IMR-90 (cell line): ENCODE measurements around the gene UBE2B. TPM values are rescaled to one million over a fixed set of nuclear protein-coding genes. Genes with fewer than 3 reads are reported as not detected.
A peak's percentile ranks its signal among the peaks of the same experiment; 100 is the strongest.

ENCODE experiments used
- ATAC-seq: fragments of 200-7000 bp; cut with Tn5 transposase; 2 replicates; pipeline ENCODE4 v1.9.1; 2020; ENCODE audit warnings: low read depth, mild to moderate bottlenecking, moderate library complexity
- BruUV-seq: library from RNA; stranded (reverse); fragments of 400-500 nt; replicated peaks from 2 replicates; lab custom pipeline; 2021; lab: Mats Ljungman, UMichigan
- CTCF ChIA-PET: fragments of 300-600 bp; formaldehyde crosslinking; extraction: SDS; loops from one replicate; lab custom pipeline; 2021; ENCODE audit warnings: antibody characterized with exemption; lab: Yijun Ruan, JAX
- POLR2A ChIA-PET: fragments of 300-600 bp; sonication (Branson Sonifier 250); formaldehyde crosslinking; loops from one replicate; lab custom pipeline; 2022; ENCODE audit warnings: antibody characterized with exemption; ENCODE audit not compliant: unreplicated experiment; lab: Charles Lee
- DNase-seq: peaks from one replicate; pipeline ENCODE4 v3.0.0; 2013
- H2AFZ ChIP-seq: replicated peaks from 2 replicates; pipeline ENCODE3; 2013; ENCODE audit warnings: low read length, mild to moderate bottlenecking; ENCODE audit not compliant: poor library complexity
- H2AK5ac ChIP-seq: 2 replicates; pipeline ENCODE4 v1.6.1; 2013; ENCODE audit warnings: low read depth, low read length, inconsistent platforms
- H2AK9ac ChIP-seq: replicated peaks from 2 replicates; pipeline ENCODE3; 2013; ENCODE audit warnings: mild to moderate bottlenecking, low read depth, low read length, moderate library complexity; ENCODE audit not compliant: poor library complexity
- H2BK120ac ChIP-seq: 2 replicates; pipeline ENCODE4 v1.6.1; 2013; ENCODE audit warnings: low read depth, low read length, inconsistent platforms
- H2BK15ac ChIP-seq: 3 replicates; pipeline ENCODE4 v1.6.1; 2013; ENCODE audit warnings: low read depth, low read length, inconsistent platforms
- H2BK20ac ChIP-seq: 2 replicates; pipeline ENCODE4 v1.6.1; 2013; ENCODE audit warnings: low read depth, mild to moderate bottlenecking, inconsistent platforms, low read length, moderate library complexity
- H2BK5ac ChIP-seq: 2 replicates; pipeline ENCODE4 v1.6.1; 2013; ENCODE audit warnings: mild to moderate bottlenecking, low read depth, low read length, inconsistent platforms; ENCODE audit not compliant: poor library complexity, severe bottlenecking
- H3K14ac ChIP-seq: replicated peaks from 2 replicates; pipeline ENCODE4 v1.6.1; 2013; ENCODE audit warnings: low read depth, low read length, inconsistent platforms
- H3K18ac ChIP-seq: 2 replicates; pipeline ENCODE4 v1.6.1; 2013; ENCODE audit warnings: low read depth, low read length, control low read depth
- H3K23ac ChIP-seq: 2 replicates; pipeline ENCODE4 v1.6.1; 2013; ENCODE audit warnings: low read depth, low read length, inconsistent platforms
- H3K27ac ChIP-seq: 2 replicates; pipeline ENCODE4 v1.5.1; 2013; ENCODE audit warnings: mild to moderate bottlenecking, control low read depth, low read length; ENCODE audit not compliant: insufficient read depth
- H3K27me3 ChIP-seq: 2 replicates; pipeline ENCODE4 v1.6.1; 2013; ENCODE audit warnings: low read length; ENCODE audit not compliant: control insufficient read depth, insufficient read depth
- H3K36me3 ChIP-seq: 2 replicates; pipeline ENCODE4 v1.6.1; 2013; ENCODE audit warnings: low read length, mixed read lengths; ENCODE audit not compliant: control insufficient read depth, insufficient read depth
- H3K4ac ChIP-seq: 2 replicates; pipeline ENCODE4 v1.6.1; 2013; ENCODE audit warnings: low read depth, low read length, inconsistent platforms
- H3K4me1 ChIP-seq: 2 replicates; pipeline ENCODE4 v1.6.1; 2013; ENCODE audit warnings: low read length, mixed read lengths; ENCODE audit not compliant: control insufficient read depth, insufficient read depth
- H3K4me2 ChIP-seq: 2 replicates; pipeline ENCODE4 v1.6.1; 2013; ENCODE audit warnings: low read depth, mild to moderate bottlenecking, control low read depth, low read length, moderate library complexity
- H3K4me3 ChIP-seq: 2 replicates; pipeline ENCODE4 v1.5.1; 2013; ENCODE audit warnings: low read depth, mild to moderate bottlenecking, control low read depth, low read length, moderate library complexity; ENCODE audit not compliant: insufficient read depth
- H3K56ac ChIP-seq: 2 replicates; pipeline ENCODE4 v1.6.1; 2013; ENCODE audit warnings: low read length, inconsistent platforms; ENCODE audit not compliant: insufficient read depth; ENCODE audit errors: extremely low read depth
- H3K79me1 ChIP-seq, 2 experiments: 2 replicates each; pipeline ENCODE4 v1.6.1; 2013; ENCODE audit warnings: low read length in 2 of 2, inconsistent platforms in 1 of 2, low read depth in 1 of 2
- H3K9ac ChIP-seq: 2 replicates; pipeline ENCODE4 v1.6.1; 2013; ENCODE audit warnings: low read depth, low read length, control low read depth
- H3K9me1 ChIP-seq: 2 replicates; pipeline ENCODE4 v1.6.1; 2013; ENCODE audit warnings: low read length, inconsistent platforms; ENCODE audit not compliant: insufficient read depth
- H3K9me3 ChIP-seq: 2 replicates; pipeline ENCODE4 v1.6.1; 2013; ENCODE audit warnings: low read length; ENCODE audit not compliant: control insufficient read depth, insufficient read depth
- H4K20me1 ChIP-seq: 2 replicates; pipeline ENCODE4 v1.6.1; 2013; ENCODE audit warnings: low read length, inconsistent platforms; ENCODE audit not compliant: insufficient read depth
- H4K5ac ChIP-seq: 2 replicates; pipeline ENCODE4 v1.6.1; 2013; ENCODE audit warnings: mild to moderate bottlenecking, low read depth, low read length, control low read depth
- H4K8ac ChIP-seq, 2 experiments: 2 replicates each; pipeline ENCODE4 v1.6.1; 2013; ENCODE audit warnings: low read depth in 2 of 2, low read length in 2 of 2, control low read depth in 1 of 2, inconsistent platforms in 1 of 2
- H4K91ac ChIP-seq: 2 replicates; pipeline ENCODE4 v1.6.1; 2013; ENCODE audit warnings: low read depth, low read length, inconsistent platforms; ENCODE audit not compliant: insufficient read depth
- CHD1 ChIP-seq: IDR thresholded peaks from 2 replicates; pipeline ENCODE4 v1.6.1; 2012; ENCODE audit warnings: low read depth, low read length, improper control_type of control experiment
- CTCF ChIP-seq: conservative IDR thresholded peaks from 2 replicates; pipeline ENCODE4 v1.5.1; 2012; ENCODE audit warnings: mild to moderate bottlenecking, low read depth, low read length, improper control_type of control experiment
- FOS ChIP-seq: fragments of 150-350 bp; IDR thresholded peaks from 2 replicates; pipeline ENCODE4 v1.6.1; 2016; ENCODE audit warnings: low read depth, low read length
- MAZ ChIP-seq: IDR thresholded peaks from 2 replicates; pipeline ENCODE4 v1.6.1; 2012; ENCODE audit warnings: low read depth, mild to moderate bottlenecking, low read length, improper control_type of control experiment, moderate library complexity, borderline replicate concordance
- NFE2L2 ChIP-seq: fragments of 150-350 bp; IDR thresholded peaks from 2 replicates; pipeline ENCODE4 v1.6.1; 2016; ENCODE audit warnings: low read depth, mild to moderate bottlenecking, low read length
- WGBS, 2 experiments: methylation state at CpG; one replicate each; pipeline versions ENCODE4 v1.1.5 to v1.1.7; 2013; ENCODE audit warnings: missing lambda C conversion rate in 2 of 2; ENCODE audit not compliant: insufficient read length in 1 of 2; ENCODE audit errors: extremely low coverage in 2 of 2; 5-methylcytosine and 5-hydroxymethylcytosine counted together
- dilution Hi-C: fragments of 300-500 bp; cut with HindIII; formaldehyde crosslinking; loops from one replicate; pipeline ENCODE4 v1.14.3; 2018; ENCODE audit warnings: low sequenced_read_pairs; ENCODE audit not compliant: unreplicated experiment
- in situ Hi-C: fragments of 300-500 bp; cut with MboI; formaldehyde crosslinking; loops from 3 replicates; pipeline ENCODE4 v1.14.3; 2019; ENCODE audit warnings: low sequenced_read_pairs, inconsistent platforms, mixed read lengths
- intact Hi-C: fragments of 100-400 bp; cut with micrococcal nuclease; formaldehyde crosslinking; loops from 2 replicates; pipeline ENCODE4 v1.10.0; 2022
- polyA plus RNA-seq, 3 experiments: library from polyadenylated mRNA; depleted of rRNA; stranded (reverse); fragments of >200 nt; gene quantifications; 2 replicates each; pipeline ENCODE4 v1.2.3, GENCODE V29; 2012; ENCODE audit warnings: low replicate concordance in 1 of 3
- total RNA-seq: library from RNA; depleted of rRNA; stranded (reverse); fragments of >200 nt; gene quantifications from 2 replicates; pipeline ENCODE4 v1.2.3, GENCODE V29; 2012

Gene UBE2B
- total and polyA plus RNA-seq, 2 of the 4 experiments (the other 2 are of a cell fraction) = 6.3 to 46.0 TPM

GRCh38 chr5:134432677-134433359 is 61.4 kb downstream of the UBE2B start:
- H3K14ac ChIP-seq = no peak overlapping the region
- H3K18ac ChIP-seq = 0 out of 2 replicates have a peak overlapping the region, but pooled peaks have one; percentile 9
- H4K91ac ChIP-seq = no peak overlapping the region
- no peak overlapping the region for H2BK5ac ChIP-seq
- no peak overlapping the region for H3K4ac ChIP-seq
- intact Hi-C loops (no loop called here), in situ Hi-C loops (no loop called here), dilution Hi-C loops (no loop called here)
- peaks cover 8% of the 10 kb centered on the region for H3K9me1 ChIP-seq
- peak overlapping the region; percentile 22 for H2AK9ac ChIP-seq
- H2AFZ ChIP-seq = peak overlapping the region; percentile 28
- WGBS, 2 experiments = 80% methylated on average over 2 of the region's 14 CpGs; no CpG with 5 or more reads in 1 of the 2 experiments
- no peak overlapping the region for H3K27ac ChIP-seq
- ChIA-PET CTCF (interaction anchor here (0.5 kb wide), 1 partner anchor 397 kb away, joined by 3 read pairs; no protein-coding TSS in a partner anchor), POLR2A (no interaction called here)
- H3K56ac ChIP-seq = no peak overlapping the region
- H3K9ac ChIP-seq = no peak overlapping the region
- TF ChIP-seq MAZ (no peak), CTCF (no peak), NFE2L2 (no peak), CHD1 (no peak), FOS (0 out of 2 replicates have a peak, but pooled peaks have one; percentile 12)
- peak overlapping the region; percentile 11; the same call in 1 of the 2 replicates for H2AK5ac ChIP-seq
- no peak overlapping the region for H3K23ac ChIP-seq
- no peaks in the 10 kb centered on the region for H4K20me1 ChIP-seq
- H3K27me3 ChIP-seq = no peaks in the 10 kb centered on the region
- H3K36me3 ChIP-seq = no peaks in the 10 kb centered on the region
- ATAC-seq (no peak), DNase-seq (peak; percentile 67)
- peak overlapping the region; percentile 9 for H2BK120ac ChIP-seq
- peak overlapping the region in 1 of 2 experiments; percentile 4; a peak in 1 of 4 replicates for H4K8ac ChIP-seq
- H4K5ac ChIP-seq = no peak overlapping the region; the same call in 1 of the 2 replicates
- no peak overlapping the region for H2BK15ac ChIP-seq
- no peak overlapping the region for H3K4me2 ChIP-seq
- no TSS peak for BruUV-seq
- H3K79me1 ChIP-seq = 0 out of 4 replicates have a peak, but pooled peaks cover 0 to 6% of the 10 kb centered on the region in 2 experiments
- no peak overlapping the region for H2BK20ac ChIP-seq
- H3K4me3 ChIP-seq = no peak overlapping the region
- no peaks in the 10 kb centered on the region for H3K9me3 ChIP-seq
- H3K4me1 ChIP-seq = peaks cover 18% of the 10 kb centered on the region
